Left colon (tissue), 2 donors: Measurements from ENCODE around the gene MEGF8. TPM values are rescaled to one million over a fixed set of nuclear protein-coding genes. Genes with fewer than 3 reads are reported as not detected.

Experiments
- ATAC-seq: fragments of 200-7000 bp; cut with Tn5 transposase; one replicate; pipeline ENCODE4 v1.9.1; 2020; ENCODE audit warnings: mild to moderate bottlenecking, moderate library complexity
- DNase-seq, 2 donors: peaks; one replicate each; pipeline ENCODE4 v3.0.0-alpha.2; 2020
- intact Hi-C, 2 donors: fragments of 100-400 bp; cut with DNase I in 1 of 2; cut with micrococcal nuclease in 1 of 2; formaldehyde crosslinking; loops; one replicate each; pipeline versions ENCODE4 v1.11.2 to v1.14.0; 2022; cut with DNase I, micrococcal nuclease
- long read RNA-seq: library from polyadenylated mRNA; unstranded; transcript quantifications from one replicate; pipeline ENCODE4 v2.0.0, GENCODE V29; 2021
- total RNA-seq, 2 donors: library from RNA; stranded (reverse); fragmentation: NEBNext Ultra II Directional; extraction: Animal tissue kit (Norgen Biotek cat#: 25700); gene quantifications; one replicate each; pipeline ENCODE4 v1.2.1, GENCODE V29; 2021
- donor health status: DM: no; HTN: no; CAD: no.
- donor health status: DM: yes; HTN: yes; CAD: no.

Gene MEGF8
- 10 to 100 TPM; 21.4 to 21.5 TPM for total RNA-seq
- long read RNA-seq, partial matches to known transcripts: 3 of 20 reads
- long read RNA-seq, other reads (novel, unspliced or antisense): 17 of 20 reads

DNA sequence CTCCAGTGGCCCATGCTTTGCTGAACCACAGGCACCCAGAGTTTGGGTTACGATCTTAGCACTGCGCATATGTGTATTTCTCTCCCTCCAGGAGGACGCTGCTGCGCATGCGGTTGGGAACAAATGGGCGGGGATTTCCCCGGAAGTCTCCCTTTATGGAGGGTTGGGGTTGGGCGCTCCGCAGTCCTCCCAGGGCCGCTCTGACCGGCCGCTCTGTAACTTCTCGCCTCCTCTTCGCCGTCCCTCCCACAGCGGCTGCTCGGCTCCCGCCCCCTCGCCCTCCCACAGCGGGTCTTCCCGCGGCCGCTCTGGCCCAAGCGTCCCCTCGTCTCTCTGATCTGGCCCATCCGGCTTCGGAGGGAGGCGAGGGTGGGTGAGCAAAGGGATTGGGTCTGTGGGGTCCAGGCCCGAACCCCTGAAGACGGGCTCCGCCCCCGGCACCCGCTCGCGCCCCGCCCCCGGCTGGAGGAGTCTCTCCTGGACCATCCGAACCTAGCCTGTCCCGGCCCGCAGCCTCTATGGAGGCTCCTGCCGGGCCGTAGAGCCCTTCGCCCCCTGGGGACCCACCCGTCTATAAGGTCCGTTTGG lies at the start of gene MEGF8:
MEGF8 (plus strand) TSS at position 328 of the 588 bp plus-strand sequence. CDS start 609 bp downstream, outside the sequence.
- intact Hi-C loops: no loop called here
- peak; percentile 95 for ATAC-seq

GRCh38 chr19:42276284-42276683 lies 49.2 kb upstream of the MEGF8 start:
- no peak for ATAC-seq
- intact Hi-C loops: no loop called here
- DNase-seq: no peak

More for the DNA sequence above, at the start of gene MEGF8:
- peak; percentile 99 for DNase-seq

- ATAC-seq (no peak), DNase-seq (no peak)
- intact Hi-C loops: no loop called here
These were observed 48.6 kb upstream of the MEGF8 start for GRCh38 chr19:42276821-42277220.

GRCh38 chr19:42277821-42278451 lies 47.5 kb upstream of the MEGF8 start:
- no peak for DNase-seq
- intact Hi-C loops: no loop called here
- no peak for ATAC-seq

DNA sequence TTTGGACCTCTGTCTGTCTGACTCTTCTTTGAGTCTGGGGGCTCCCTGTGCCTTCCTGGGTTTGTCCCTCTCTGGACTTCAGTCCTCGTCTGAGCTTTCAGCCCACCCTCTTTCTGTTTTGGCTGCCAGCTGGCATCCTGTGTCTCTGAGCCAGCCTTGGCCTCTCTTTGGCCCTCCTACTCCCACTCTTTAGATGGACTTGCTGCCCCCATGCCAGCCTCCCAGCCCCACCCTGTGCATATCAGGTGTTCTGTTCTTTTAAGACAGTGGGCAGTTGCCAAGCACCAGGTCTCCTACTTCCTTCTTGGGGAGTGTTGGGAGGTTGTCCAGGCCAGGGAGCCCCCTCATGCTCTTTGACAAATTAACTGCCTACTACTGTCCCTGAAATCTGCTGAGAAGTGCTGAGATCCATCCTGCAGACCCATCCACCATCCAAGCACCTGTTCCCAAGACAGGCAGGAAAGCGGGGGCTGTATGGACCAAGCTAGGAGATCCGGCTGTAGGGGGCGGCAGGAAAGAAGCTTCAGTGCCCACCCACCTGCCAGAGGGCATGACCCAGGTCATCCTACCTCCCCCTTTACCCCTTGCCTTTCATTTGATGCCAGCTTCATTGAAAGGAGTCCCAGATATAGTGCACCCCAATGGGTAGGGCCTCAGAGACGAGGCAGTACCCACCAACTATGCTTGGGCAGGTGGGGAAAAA lies 46.8 kb upstream of the MEGF8 start:
- DNase-seq: peak in 1 of 2 donors; percentile 62
- no peak for ATAC-seq
- intact Hi-C loops: no loop called here

DNA sequence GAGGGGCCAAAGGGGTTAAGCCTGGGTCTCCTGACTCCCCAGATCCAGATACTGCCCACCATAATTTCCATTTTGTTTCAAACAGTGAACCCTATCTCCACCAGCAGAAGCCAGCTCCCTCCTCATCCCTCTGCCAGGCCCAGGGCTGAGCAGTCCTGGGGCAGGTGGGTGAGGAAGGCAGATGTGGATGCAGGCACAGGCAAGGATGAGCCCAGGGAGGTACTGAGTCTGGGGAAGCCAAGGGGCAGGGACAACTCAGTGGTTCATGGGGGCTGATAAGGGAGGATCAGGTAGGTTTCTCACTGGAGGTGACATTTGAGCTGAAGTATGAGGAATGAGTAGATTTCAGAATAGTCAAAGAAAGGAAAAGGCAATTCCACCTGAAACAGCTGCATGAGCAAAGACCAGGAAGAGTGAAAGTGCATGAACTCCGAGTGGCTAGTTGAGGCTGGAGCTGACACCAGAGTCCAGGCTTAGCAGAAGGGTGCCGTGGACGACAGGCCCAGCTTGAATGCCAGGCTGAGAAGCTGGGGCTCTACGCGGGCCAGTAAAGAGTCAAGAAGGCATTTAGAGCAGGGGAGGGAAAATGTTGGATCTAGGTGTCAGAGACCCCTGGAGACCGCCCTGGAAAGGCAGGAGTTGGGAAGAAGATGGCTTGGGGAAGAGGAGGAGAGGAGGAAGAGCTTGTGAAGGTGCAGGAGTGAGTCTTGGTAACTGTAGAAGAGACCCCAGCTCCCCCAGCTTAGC lies 46.1 kb upstream of the MEGF8 start:
- ATAC-seq (no peak), DNase-seq (no peak)
- intact Hi-C loops: no loop called here

DNA sequence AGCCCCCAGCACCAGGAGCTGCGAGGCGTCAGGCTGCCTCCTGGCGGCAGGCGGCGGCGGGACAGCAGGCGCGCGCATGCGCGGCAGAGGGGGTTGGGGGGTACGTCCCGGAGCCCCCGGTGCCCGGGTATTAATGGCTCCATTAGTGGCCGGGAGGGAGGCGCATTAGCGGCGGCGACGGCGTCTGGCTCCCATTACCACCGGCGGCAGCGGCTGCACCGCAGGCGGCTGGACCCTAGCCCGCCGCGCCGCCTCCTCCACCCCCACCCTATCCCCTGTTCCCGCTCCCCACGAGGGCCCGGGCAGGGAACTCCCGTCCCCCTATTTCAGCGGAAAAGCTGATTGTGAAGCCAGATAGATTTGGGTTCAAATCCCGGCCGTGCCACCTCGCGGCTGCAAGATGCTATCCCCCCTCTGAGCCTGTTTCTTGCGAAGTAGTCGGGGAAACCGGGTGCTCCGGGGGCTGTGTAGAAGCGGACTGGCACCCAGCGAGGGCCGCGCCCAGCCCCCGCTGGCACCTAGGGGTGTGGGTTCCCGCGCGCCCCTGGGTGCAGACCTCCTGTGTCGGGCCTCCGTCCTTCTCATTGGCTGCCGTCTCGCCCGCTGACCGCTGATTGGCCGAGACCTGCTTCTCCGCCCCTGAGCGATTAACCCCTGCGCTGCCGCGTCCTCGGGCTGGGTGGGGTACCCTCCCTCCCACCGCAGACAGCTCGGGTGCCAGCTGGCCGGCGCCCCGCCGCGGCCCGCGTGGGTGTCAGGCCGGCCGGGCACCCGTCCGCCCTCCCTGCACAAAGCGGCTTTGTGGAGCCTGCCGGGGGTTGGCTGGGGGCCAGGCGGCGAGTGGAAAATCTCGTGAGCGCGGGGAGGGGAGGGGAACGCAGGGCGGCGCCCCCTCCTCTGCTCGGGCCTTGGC lies 45.3 kb upstream of the MEGF8 start:
- intact Hi-C loops: loop anchor here in 1 of 2 donors (5.0 kb wide), 1 partner anchor 33 kb away; no protein-coding TSS in a partner anchor
- peak; percentile 90 for DNase-seq
- ATAC-seq: peak; percentile 46

GRCh38 chr19:42280815-42281145 lies 44.7 kb upstream of the MEGF8 start:
- intact Hi-C loops: loop anchor here in 1 of 2 donors (5.0 kb wide), 1 partner anchor 33 kb away; no protein-coding TSS in a partner anchor
- ATAC-seq: no peak
- no peak for DNase-seq

DNA sequence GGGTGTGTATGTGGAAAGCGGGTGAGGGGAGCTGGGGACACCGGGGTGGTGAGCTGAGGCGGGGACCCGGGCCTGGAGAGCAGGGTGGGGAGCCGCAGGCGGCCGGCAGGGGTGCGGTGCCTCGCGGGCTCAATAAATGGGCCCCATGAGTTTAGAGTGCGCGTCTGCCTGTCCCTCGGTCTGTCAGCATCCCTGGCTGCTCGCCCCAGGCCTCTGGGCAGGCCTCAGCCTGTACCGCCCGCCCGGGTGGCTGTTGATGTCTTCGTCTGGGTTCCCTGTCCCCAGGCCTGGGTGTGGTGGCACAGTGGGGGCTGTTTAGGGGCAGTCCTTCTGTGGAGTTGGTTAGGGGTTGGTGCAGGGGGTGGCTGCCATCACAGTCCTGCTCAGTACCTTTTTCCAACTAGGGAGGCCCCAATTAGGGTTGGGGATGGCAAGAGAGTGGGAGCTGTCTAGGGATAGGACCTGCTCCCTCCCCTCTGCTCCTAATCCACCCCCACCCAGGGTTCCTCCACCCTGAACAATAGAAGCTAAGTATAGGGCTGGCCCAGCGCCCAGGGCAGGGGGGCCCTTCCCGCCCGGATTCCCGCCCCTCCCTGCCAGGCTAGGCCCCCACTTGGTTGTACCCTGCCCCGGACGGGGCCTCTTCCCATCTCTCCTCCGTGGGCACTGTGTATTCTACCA lies 44.1 kb upstream of the MEGF8 start:
- no peak for ATAC-seq
- peak in 1 of 2 donors; percentile 60 for DNase-seq
- intact Hi-C loops: loop anchor here in 1 of 2 donors (5.0 kb wide), 1 partner anchor 34 kb away; no protein-coding TSS in a partner anchor

DNA sequence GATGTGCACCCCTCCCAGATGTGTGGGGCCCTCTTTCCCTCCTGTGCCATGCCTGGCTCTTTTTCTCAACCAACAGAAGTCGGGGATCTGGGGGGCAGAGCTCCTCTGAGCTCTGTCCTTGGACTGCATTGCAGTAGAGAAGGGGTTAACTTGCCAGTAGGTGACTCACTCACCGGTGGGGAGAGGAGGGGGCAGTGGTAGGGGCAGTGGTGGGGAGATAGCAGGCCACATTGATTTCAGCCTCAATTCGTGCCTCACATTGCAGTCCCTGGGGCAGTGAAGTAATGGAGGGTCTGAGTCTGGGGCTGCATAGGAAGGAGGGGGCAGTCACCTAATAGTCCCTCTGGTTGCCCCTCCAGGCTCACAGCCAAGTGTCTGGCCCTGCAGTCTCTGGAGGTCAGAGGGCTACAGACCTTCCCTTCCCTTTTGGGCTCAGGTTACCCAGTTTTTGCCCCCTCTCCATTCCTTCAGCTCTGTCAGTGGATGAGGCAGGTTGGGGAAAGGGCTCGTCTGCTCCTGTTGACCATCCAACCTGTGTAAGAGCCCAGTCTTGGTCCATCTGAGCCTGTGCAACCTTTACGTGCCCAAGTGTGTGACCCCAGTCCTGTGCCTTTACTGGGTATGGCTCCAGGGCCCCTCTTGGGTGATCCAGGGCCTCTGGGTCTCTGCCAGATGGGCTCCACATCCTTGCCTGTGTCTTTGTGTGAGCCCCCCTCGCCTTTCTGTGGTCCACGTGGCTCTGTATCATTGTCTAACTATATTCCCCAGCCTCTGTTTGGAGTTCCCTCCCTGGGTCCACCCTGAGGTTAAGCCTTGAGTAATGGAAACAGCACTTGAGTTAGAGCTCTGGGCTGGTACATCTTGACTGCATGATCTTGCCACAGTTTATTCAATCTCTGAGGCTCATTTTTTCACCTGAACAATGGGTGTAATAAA lies 43.3 kb upstream of the MEGF8 start:
- ATAC-seq (no peak), DNase-seq (no peak)
- intact Hi-C loops: loop anchor here in 1 of 2 donors (5.0 kb wide), 1 partner anchor 35 kb away; no protein-coding TSS in a partner anchor

DNA sequence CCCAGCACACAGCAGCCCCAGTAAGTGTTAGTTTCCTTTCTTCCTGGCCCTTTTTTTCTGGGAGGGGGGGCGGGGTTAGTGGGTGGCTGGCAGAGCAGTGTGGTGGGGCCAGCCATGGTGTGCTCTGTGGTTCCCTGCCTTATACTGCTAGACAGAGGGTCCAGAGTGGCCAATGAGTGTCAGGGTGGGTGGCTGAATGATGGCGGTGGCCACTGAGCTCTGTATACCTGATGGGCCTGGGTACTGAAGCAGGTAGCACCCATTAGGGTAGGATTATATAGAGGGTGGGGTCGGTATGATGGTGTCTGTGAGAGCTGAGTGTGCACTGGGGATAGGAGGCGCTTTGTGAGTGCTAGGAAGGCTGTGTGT lies 42.6 kb upstream of the MEGF8 start:
- DNase-seq (no peak), ATAC-seq (no peak)
- intact Hi-C loops: loop anchor here in 1 of 2 donors (5.0 kb wide), 1 partner anchor 36 kb away; no protein-coding TSS in a partner anchor

DNA sequence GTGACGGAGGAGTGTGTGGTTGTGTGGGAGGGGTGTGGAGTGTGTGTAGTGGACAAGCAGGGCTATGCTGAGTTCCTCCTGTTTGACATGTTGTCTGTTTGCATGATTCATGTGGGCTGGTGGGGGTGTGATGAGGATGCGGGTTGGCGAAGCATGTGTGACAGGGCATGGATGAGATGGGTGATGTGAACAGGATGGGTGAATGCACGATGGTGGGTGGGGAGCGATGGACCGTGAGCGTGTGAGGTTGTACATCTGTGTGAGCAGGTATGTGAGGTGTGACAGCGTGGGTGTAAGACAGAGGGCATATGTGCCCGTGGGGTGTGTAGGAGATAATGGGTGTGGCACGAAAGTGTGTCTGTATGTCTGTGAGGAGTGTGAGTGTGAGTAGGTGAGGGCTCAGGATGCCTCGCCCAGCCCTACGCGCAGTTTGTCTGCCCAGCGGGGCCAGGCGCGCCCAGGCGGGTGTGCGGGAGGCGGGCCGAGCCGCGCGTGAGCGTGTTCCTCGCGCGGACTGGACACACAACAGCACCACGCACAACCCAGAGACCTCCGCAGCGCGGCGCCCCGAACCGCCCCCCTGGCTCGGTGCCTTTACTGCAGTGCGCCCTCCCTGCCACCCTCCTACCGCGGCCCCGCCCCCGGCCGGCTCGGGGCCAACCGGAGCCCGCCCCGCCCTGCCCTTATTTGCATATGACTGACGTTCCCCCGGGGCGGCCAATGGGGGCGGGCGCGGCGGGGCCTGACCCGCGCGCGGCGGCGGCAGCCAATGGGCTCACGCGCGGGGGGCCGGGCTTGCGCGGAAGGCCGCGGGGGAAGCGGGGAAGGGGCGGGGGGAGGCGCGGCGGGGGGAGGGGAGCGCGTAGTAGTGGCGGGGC lies 42.0 kb upstream of the MEGF8 start:
- intact Hi-C loops: loop anchor here in 1 of 2 donors (5.0 kb wide), 1 partner anchor 36 kb away; no protein-coding TSS in a partner anchor
- ATAC-seq: peak; percentile 78
- DNase-seq: peak; percentile 94 to 96

DNA sequence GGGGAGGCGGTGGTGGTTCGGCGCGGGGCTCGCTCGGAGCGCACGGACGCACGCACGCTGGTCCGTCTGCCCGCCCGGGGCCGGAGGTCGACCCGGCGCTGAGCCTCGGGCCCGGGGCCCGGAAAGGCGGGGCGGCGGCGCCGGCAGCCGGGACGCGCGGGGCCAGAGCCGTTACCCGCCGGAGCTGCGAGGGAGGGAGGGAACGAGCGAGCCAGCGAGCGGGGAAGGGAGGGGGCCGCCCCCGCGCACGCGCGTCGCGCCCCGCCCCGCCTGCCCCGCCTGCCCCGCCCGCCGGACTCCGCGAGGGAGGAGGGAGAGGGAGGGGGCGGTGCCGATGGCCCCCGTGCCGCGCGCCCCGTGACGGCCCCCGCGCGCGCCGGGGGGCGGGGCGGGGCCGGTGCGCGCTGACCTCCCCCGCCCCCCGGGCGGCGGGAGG lies 41.4 kb upstream of the MEGF8 start:
- intact Hi-C loops: loop anchor here in 1 of 2 donors (5.0 kb wide), 1 partner anchor 37 kb away; no protein-coding TSS in a partner anchor
- ATAC-seq: peak; percentile 57
- peak; percentile 79 to 83 for DNase-seq

- intact Hi-C loops: loop anchor here in 1 of 2 donors (5.0 kb wide), 1 partner anchor 37 kb away; no protein-coding TSS in a partner anchor
These were observed 40.7 kb upstream of the MEGF8 start for GRCh38 chr19:42284591-42285341.

DNA sequence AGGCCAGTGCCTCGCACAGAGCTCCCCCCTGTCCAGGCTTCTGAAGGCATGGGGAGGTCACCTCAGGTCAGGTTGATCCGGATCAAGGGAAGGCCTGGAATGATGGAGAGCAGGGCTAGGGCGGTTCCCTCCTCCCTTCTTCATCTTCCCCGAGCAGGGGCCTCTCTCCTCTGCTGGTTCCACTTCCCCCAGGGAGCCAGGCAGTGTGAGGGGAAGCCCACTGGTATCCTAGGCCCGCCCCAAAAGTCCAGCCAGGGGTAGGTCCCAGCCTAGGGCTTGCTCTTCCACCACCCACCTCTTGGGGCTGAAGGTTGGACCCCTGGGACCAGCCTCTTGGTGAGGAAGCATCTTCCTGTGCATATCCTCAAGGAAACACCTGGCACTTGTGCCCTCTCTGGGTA lies 39.9 kb upstream of the MEGF8 start:
- DNase-seq (no peak), ATAC-seq (no peak)
- intact Hi-C loops: no loop called here

More at GRCh38 chr19:42284591-42285341, 40.7 kb upstream of the MEGF8 start:
- DNase-seq (no peak), ATAC-seq (no peak)
